Keratinocyte (primary cell): ENCODE results near the gene DNAJC13. TPM values are rescaled to one million over a fixed set of nuclear protein-coding genes. Genes with fewer than 3 reads are reported as not detected.

Source experiments
- DNase-seq: peaks from one replicate; pipeline ENCODE4 v3.0.0-alpha.2; 2011; ENCODE audit warnings: low read depth, missing footprints, low spot score
- FAIRE-seq: peaks from 2 replicates; lab custom pipeline; 2011; peaks lifted over from hg19 to GRCh38; lab: Jason Lieb, UNC
- H2AFZ ChIP-seq: 2 replicates; pipeline ENCODE4 v1.6.0; 2012; ENCODE audit warnings: low read length, control low read depth, inconsistent platforms; ENCODE audit not compliant: control insufficient read depth
- H3K27ac ChIP-seq: 2 replicates; pipeline ENCODE4 v1.5.1; 2011; ENCODE audit warnings: low read length; ENCODE audit not compliant: control insufficient read depth, insufficient read depth
- H3K27me3 ChIP-seq: 3 replicates; pipeline ENCODE4 v1.6.0; 2011; ENCODE audit warnings: low read length; ENCODE audit not compliant: control insufficient read depth, insufficient read depth; ENCODE audit errors: extremely low read depth
- H3K36me3 ChIP-seq, 2 experiments: 2 replicates in 1 of 2; 3 replicates in 1 of 2; pipeline ENCODE4 v1.5.1; 2011; ENCODE audit warnings: low read length in 2 of 2, mild to moderate bottlenecking in 1 of 2; ENCODE audit not compliant: control insufficient read depth in 2 of 2, insufficient read depth in 2 of 2; ENCODE audit errors: extremely low read depth in 1 of 2
- H3K4me1 ChIP-seq: 3 replicates; pipeline ENCODE4 v1.5.1; 2011; ENCODE audit warnings: low read length; ENCODE audit not compliant: control insufficient read depth, insufficient read depth; ENCODE audit errors: extremely low read depth
- H3K4me2 ChIP-seq: 3 replicates; pipeline ENCODE4 v1.6.0; 2011; ENCODE audit warnings: low read depth, low read length; ENCODE audit not compliant: control insufficient read depth, insufficient read depth; ENCODE audit errors: extremely low read depth
- H3K4me3 ChIP-seq, 3 experiments: fragments of 200-600 bp in 1 of 3; sonication (generic) in 1 of 3; 2 replicates in 2 of 3; 3 replicates in 1 of 3; pipeline ENCODE4 v1.5.1; 2011 to 2016; ENCODE audit warnings: low read length in 3 of 3, mild to moderate bottlenecking in 3 of 3, control low read depth in 2 of 3, inconsistent platforms in 1 of 3, low read depth in 1 of 3, mixed read lengths in 1 of 3, mixed run types in 1 of 3, moderate library complexity in 1 of 3; ENCODE audit not compliant: control insufficient read depth in 2 of 3, insufficient read depth in 2 of 3; ENCODE audit errors: extremely low read depth in 1 of 3
- H3K79me2 ChIP-seq: 2 replicates; pipeline ENCODE4 v1.6.0; 2012; ENCODE audit warnings: low read length; ENCODE audit not compliant: control insufficient read depth, insufficient read depth
- H3K9ac ChIP-seq: 3 replicates; pipeline ENCODE4 v1.6.0; 2011; ENCODE audit warnings: low read length; ENCODE audit not compliant: control insufficient read depth, insufficient read depth; ENCODE audit errors: extremely low read depth
- H3K9me1 ChIP-seq: 3 replicates; pipeline ENCODE4 v1.6.0; 2011; ENCODE audit warnings: low read length; ENCODE audit not compliant: control insufficient read depth, insufficient read depth; ENCODE audit errors: extremely low read depth
- H3K9me3 ChIP-seq: 2 replicates; pipeline ENCODE4 v1.5.1; 2012; ENCODE audit warnings: low read depth, low read length; ENCODE audit not compliant: control insufficient read depth
- H4K20me1 ChIP-seq: 3 replicates; pipeline ENCODE4 v1.6.0; 2011; ENCODE audit warnings: low read length; ENCODE audit not compliant: control insufficient read depth, insufficient read depth; ENCODE audit errors: extremely low read depth
- EZH2 ChIP-seq: IDR thresholded peaks from one replicate; pipeline ENCODE4 v1.6.1; 2012; ENCODE audit warnings: inconsistent platforms, mild to moderate bottlenecking, low read length, moderate library complexity
- dilution Hi-C: fragments of 300-500 bp; cut with MboI; formaldehyde crosslinking; loops from one replicate; pipeline ENCODE4 v1.7.0; 2020; ENCODE audit warnings: low sequenced_read_pairs; ENCODE audit not compliant: extremely low pct_ligation_motif_present
- polyA plus RNA-seq, 5 experiments: library from polyadenylated mRNA; depleted of rRNA in 3 of 5; stranded (reverse) in 3 of 5; stranded (forward) in 1 of 5; unstranded in 1 of 5; fragments of >200 nt; gene quantifications; 1 replicate in 1 of 5; 2 replicates in 3 of 5; 3 replicates in 1 of 5; pipeline versions ENCODE4 v1.2.1 to v1.2.3, GENCODE V29; 2011 to 2012; ENCODE audit warnings: missing spikeins in 2 of 5, low read depth in 1 of 5, low replicate concordance in 1 of 5
- TF ChIP-seq, protein P1 (sequence below), 3 experiments: IDR thresholded peaks in 1 of 3; conservative IDR thresholded peaks in 1 of 3; optimal IDR thresholded peaks in 1 of 3; 2 replicates in 2 of 3; 3 replicates in 1 of 3; pipeline versions ENCODE3 to v1.5.1; 2011; ENCODE audit warnings: low read length in 3 of 3, mild to moderate bottlenecking in 3 of 3, moderate library complexity in 2 of 3, control low read depth in 1 of 3, inconsistent platforms in 1 of 3; ENCODE audit not compliant: insufficient read depth in 2 of 3; ENCODE audit errors: extremely low read depth in 1 of 3

Gene DNAJC13
- polyA plus RNA-seq, 1 donor (not counting 4 experiments of a cell fraction or from before 2014, with no cell fraction given), result 24.3 TPM

DNA sequence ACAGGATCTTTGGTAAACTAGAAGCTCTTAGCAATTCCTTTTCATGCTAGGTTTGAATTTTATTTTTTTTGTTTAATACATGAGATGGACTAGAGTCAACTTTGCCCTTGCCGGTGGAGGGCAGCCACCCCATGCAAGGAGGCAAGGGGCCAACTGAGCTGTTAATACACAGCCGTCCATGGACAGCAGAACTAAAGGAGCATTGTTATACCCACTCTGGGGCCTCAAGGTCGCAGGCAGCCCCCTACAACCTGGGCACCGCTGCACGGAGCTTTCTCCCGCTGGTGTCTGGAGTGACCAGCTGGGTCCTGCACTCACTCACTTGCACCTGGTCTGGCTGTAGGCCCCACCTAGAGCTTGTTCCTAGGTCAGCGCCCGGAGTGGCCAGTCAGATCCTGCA, 131.9 kb downstream of the DNAJC13 start:
- no peak overlapping the region for H2AFZ ChIP-seq
- H3K9me3 ChIP-seq, result no peaks in the 10 kb centered on the region
- FAIRE-seq (no peak), DNase-seq (no peak)
- no peaks in the 10 kb centered on the region for H3K27me3 ChIP-seq
- dilution Hi-C loops, result no loop called here
- no peaks in the 10 kb centered on the region for H3K36me3 ChIP-seq
- H3K79me2 ChIP-seq, result no peaks in the 10 kb centered on the region
- H4K20me1 ChIP-seq, result no peaks in the 10 kb centered on the region
- peaks cover 13% of the 10 kb centered on the region for H3K4me1 ChIP-seq
- no peaks in the 10 kb centered on the region for H3K9me1 ChIP-seq
- H3K9ac ChIP-seq, result no peak overlapping the region
- H3K4me2 ChIP-seq, result no peak overlapping the region
- no peak for TF ChIP-seq EZH2
- TF ChIP-seq, protein P1, sequence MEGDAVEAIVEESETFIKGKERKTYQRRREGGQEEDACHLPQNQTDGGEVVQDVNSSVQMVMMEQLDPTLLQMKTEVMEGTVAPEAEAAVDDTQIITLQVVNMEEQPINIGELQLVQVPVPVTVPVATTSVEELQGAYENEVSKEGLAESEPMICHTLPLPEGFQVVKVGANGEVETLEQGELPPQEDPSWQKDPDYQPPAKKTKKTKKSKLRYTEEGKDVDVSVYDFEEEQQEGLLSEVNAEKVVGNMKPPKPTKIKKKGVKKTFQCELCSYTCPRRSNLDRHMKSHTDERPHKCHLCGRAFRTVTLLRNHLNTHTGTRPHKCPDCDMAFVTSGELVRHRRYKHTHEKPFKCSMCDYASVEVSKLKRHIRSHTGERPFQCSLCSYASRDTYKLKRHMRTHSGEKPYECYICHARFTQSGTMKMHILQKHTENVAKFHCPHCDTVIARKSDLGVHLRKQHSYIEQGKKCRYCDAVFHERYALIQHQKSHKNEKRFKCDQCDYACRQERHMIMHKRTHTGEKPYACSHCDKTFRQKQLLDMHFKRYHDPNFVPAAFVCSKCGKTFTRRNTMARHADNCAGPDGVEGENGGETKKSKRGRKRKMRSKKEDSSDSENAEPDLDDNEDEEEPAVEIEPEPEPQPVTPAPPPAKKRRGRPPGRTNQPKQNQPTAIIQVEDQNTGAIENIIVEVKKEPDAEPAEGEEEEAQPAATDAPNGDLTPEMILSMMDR (optimal IDR thresholded peaks at IDR 0.05 in 1 of 3, IDR thresholded peaks at IDR 0.05 in 1 of 3, conservative IDR thresholded peaks at IDR 0.05 in 1 of 3; ENCODE audit: extremely low read depth in 1 of 3, insufficient read depth in 2 of 3, low read length in 3 of 3), result no peak
- no peak overlapping the region for H3K27ac ChIP-seq
- no peak overlapping the region for H3K4me3 ChIP-seq

DNA sequence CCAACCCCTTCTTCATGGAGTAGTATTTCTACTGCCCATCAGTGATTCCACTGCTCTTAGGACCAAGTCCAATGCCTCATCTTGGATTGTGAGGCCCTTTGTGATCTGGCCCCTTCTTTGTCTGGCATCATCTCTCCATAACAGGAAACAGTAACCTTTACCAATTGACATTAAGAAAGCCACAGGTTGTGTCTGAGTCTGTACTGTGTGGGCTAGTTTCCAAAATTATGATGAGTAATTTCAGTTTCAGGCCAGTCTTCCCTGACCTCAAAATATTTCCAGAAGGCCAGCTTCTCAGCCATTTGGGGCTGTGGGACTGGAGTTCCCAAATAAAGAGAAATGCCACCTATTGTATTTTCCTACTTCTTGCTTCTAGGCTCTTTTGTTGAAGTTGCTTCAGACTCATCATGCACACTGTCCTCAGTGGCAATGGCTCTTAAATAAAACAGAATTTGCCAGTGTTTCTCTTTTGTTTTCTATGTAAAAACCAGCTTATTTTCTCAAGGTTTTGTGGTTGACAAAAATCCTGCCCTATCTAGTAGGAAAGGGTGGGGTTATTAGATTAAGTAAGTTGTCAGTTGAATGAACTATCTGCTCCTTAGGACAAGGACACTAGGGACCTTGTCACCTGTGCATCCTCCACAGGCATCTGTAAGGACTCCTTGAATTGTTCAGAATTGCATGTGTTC, 132.7 kb downstream of the DNAJC13 start:
- no peaks in the 10 kb centered on the region for H3K9me3 ChIP-seq
- no peak overlapping the region for H3K9ac ChIP-seq
- no peak overlapping the region for H2AFZ ChIP-seq
- no peak overlapping the region for H3K27ac ChIP-seq
- H3K36me3 ChIP-seq, result no peaks in the 10 kb centered on the region
- TF ChIP-seq EZH2, result no peak
- TF ChIP-seq, protein P1 (optimal IDR thresholded peaks at IDR 0.05 in 1 of 3, IDR thresholded peaks at IDR 0.05 in 1 of 3, conservative IDR thresholded peaks at IDR 0.05 in 1 of 3; ENCODE audit: extremely low read depth in 1 of 3, insufficient read depth in 2 of 3, low read length in 3 of 3), result no peak
- no peaks in the 10 kb centered on the region for H3K27me3 ChIP-seq
- FAIRE-seq, result peak; percentile 49
- no peaks in the 10 kb centered on the region for H4K20me1 ChIP-seq
- no peak overlapping the region for H3K4me3 ChIP-seq
- dilution Hi-C loops, result no loop called here
- H3K79me2 ChIP-seq, result no peaks in the 10 kb centered on the region
- DNase-seq, result no peak
- H3K4me2 ChIP-seq, result no peak overlapping the region
- H3K4me1 ChIP-seq, result peaks cover 13% of the 10 kb centered on the region
- H3K9me1 ChIP-seq, result no peaks in the 10 kb centered on the region
